CD4-positive, CD25-positive, alpha-beta regulatory T cell (primary cell): Measurements from ENCODE around the gene SCT. TPM values are rescaled to one million over a fixed set of nuclear protein-coding genes. Genes with fewer than 3 reads are reported as not detected.

Source experiments
- ATAC-seq, 2 donors: fragments of 150-1000 bp; cut with Tn5 transposase; one replicate each; pipeline ENCODE4 v1.10.0; 2021; ENCODE audit warnings: low read depth in 2 of 2, moderate number of reproducible peaks in 2 of 2, moderate library complexity in 1 of 2
- DNase-seq, 3 donors: peaks; one replicate each; pipeline versions ENCODE4 v3.0.0 to v3.0.0-alpha.2; 2012 to 2022; ENCODE audit warnings: mixed read lengths in 1 of 3
- H3K27ac ChIP-seq: one replicate; pipeline ENCODE4 v1.7.0; 2013; ENCODE audit warnings: mild to moderate bottlenecking, low read length; ENCODE audit not compliant: insufficient read depth, poor library complexity, severe bottlenecking
- H3K27me3 ChIP-seq: one replicate; pipeline ENCODE4 v1.7.0; 2013; ENCODE audit warnings: low read length; ENCODE audit not compliant: control insufficient read depth, insufficient read depth
- H3K36me3 ChIP-seq: one replicate; pipeline ENCODE4 v1.7.0; 2013; ENCODE audit warnings: mild to moderate bottlenecking, low read length, moderate library complexity; ENCODE audit not compliant: control insufficient read depth, insufficient read depth
- H3K4me1 ChIP-seq: 2 replicates; pipeline ENCODE4 v1.7.0; 2013; ENCODE audit warnings: mild to moderate bottlenecking, low read length; ENCODE audit not compliant: insufficient read depth, control insufficient read depth, poor library complexity, severe bottlenecking
- H3K4me3 ChIP-seq: one replicate; pipeline ENCODE4 v1.7.0; 2013; ENCODE audit warnings: low read depth, mild to moderate bottlenecking, low read length, moderate library complexity
- H3K9me3 ChIP-seq, 2 experiments: 1 replicate in 1 of 2; 2 replicates in 1 of 2; pipeline ENCODE4 v1.7.0; 2013; ENCODE audit warnings: low read length in 2 of 2, mild to moderate bottlenecking in 1 of 2, moderate library complexity in 1 of 2; ENCODE audit not compliant: control insufficient read depth in 2 of 2
- H3K27ac Mint-ChIP-seq, 3 donors: one replicate each; pipeline ENCODE4 v1.8.0; 2020 to 2022; ENCODE audit warnings: mild to moderate bottlenecking in 3 of 3, mixed read lengths in 3 of 3, moderate library complexity in 2 of 3
- H3K27me3 Mint-ChIP-seq: one replicate; pipeline ENCODE4 v1.8.0; 2022; ENCODE audit warnings: mild to moderate bottlenecking, mixed read lengths
- H3K36me3 Mint-ChIP-seq: one replicate; pipeline ENCODE4 v1.8.0; 2020; ENCODE audit warnings: mixed read lengths
- H3K4me1 Mint-ChIP-seq, 4 donors: one replicate each; pipeline ENCODE4 v1.8.0; 2020 to 2022; ENCODE audit warnings: mixed read lengths in 4 of 4, mild to moderate bottlenecking in 1 of 4
- H3K4me3 Mint-ChIP-seq, 4 donors: one replicate each; pipeline ENCODE4 v1.8.0; 2020 to 2022; ENCODE audit warnings: mild to moderate bottlenecking in 4 of 4, mixed read lengths in 4 of 4, moderate library complexity in 3 of 4
- H3K9me3 Mint-ChIP-seq, 7 donors: one replicate each; pipeline ENCODE4 v1.8.0; 2020 to 2022; ENCODE audit warnings: mixed read lengths in 7 of 7, mild to moderate bottlenecking in 3 of 7, moderate library complexity in 2 of 7
- polyA plus RNA-seq, 4 donors: library from polyadenylated mRNA; unstranded; fragments of 300-500 nt; fragmentation: Illumina TruSeq; gene quantifications; one replicate each; pipeline ENCODE4 v1.2.3, GENCODE V29; 2021
- total RNA-seq: library from RNA; stranded (reverse); gene quantifications from one replicate; pipeline ENCODE4 v1.2.3, GENCODE V29; 2022

The SCT gene
- total and polyA plus RNA-seq, 5 donors from 2014 or later: not detected

DNA sequence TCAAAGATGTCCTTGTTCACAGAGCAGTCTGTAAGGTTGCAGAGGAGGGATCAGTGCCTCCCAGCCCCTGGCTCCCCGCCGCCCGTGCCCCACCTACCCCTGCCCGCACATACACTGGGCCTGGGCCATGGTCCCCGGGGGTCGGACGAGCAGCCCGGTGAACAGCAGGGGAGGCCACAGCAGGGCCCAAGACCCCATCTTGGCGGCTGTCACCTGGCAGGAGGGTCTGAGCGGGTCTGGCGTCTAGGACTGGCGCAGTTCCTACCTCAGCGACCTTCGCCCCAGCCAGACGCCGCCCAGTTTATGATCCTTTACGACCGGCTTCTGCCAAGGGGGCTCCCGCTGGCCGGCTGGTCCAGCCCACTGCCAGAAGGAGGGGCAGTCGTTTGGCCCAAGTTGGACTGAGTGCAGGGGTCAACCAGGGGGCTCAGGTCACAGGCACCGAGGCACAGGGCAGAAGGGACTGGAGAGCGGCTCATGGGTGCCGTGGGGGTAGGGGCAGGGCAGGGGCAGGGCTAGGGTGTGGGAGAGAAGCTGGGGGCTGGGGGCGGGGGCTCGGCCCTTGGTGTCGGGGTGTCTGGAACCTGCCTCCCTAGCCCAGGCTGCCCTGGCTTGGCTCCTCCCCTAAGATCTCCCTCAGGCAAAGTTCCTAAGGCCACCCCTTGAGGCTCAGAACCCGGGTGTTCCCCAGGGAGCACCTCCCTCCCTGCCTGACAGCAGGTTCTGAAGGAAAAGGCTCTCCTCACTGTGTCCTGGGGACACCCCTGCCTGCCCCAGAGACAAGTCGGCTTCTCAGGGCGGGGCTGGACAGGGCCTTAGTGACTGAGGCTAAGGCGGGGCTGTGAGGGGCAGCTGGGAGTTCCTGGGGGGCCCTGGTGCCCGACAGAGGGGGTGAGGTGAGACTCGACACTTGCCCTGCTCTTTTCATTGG lies 2.0 kb downstream of the SCT start, which contains the start of gene CDHR5:
TSS of gene CDHR5 (minus strand) at position 251 of the 931 bp plus-strand sequence. CDS start at position 198, 53 bp downstream.
- Mint-ChIP-seq H3K27ac (peak within 1 kb of the TSS in 1 of 3 donors; percentile 87), H3K27me3 (peaks cover 23% of the 10 kb centered on the region), H3K4me1 (peaks cover 9 to 20% (median 12%) of the 10 kb centered on the region in 4 donors), H3K9me3 (peaks cover 0 to 2% (median 0%) of the 10 kb centered on the region in 7 donors), H3K4me3 (peak within 1 kb of the TSS in 1 of 4 donors; percentile 38), H3K36me3 (peaks cover 3% of the 10 kb centered on the region)
- Histone ChIP-seq H3K4me3 (no peak within 1 kb of the TSS), H3K27ac (no peak within 1 kb of the TSS), H3K9me3 (no peaks in the 10 kb centered on the region), H3K4me1 (peaks cover 10% of the 10 kb centered on the region), H3K27me3 (no peaks in the 10 kb centered on the region), H3K36me3 (no peaks in the 10 kb centered on the region)
- DNase-seq: no peak
- ATAC-seq: no peak

DNA sequence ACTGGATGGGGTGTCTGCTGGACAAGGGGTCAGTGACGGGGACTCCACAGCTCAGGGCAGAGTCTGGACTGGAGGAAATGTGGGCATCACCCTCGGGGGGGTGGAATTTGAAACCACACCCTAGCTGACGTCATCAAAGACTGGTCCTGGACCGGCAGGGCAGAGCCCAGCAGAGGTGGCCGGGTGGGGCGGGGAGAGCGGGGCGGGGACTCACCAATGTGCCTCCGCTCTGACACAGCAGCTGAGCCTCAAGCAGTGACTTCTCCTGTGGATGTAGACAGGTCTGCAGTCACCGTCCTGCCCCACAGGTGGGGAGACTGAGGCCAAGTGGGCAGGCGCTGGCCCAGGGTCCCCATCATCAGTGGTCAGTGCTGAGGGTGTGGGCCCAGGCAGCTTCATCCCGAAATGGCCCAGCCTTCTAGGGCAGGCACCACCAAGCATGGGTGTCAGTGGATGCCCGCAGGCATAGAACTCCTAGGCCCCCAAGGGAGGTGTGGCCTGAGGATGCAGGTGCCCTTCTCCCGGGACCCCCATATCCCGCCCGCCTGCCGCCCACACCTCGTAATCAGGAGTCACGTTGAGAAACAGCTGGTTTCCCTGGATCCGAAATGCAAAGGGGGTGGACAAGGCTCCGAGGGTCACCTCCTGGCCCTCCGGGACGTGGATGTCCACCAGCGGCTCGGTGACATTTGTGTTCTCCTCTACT lies 2.8 kb downstream of the SCT start:
- H3K9me3 Mint-ChIP-seq: peaks cover 0 to 2% (median 0%) of the 10 kb centered on the region in 7 donors
- Histone ChIP-seq H3K4me1 (peaks cover 10% of the 10 kb centered on the region), H3K36me3 (no peaks in the 10 kb centered on the region), H3K4me3 (no peak overlapping the region), H3K27me3 (no peaks in the 10 kb centered on the region), H3K27ac (no peak overlapping the region), H3K9me3 (no peaks in the 10 kb centered on the region)
- H3K4me1 Mint-ChIP-seq: peaks cover 5 to 14% (median 9%) of the 10 kb centered on the region in 4 donors
- H3K27ac Mint-ChIP-seq: peak overlapping the region in 1 of 3 donors; percentile 87
- peak overlapping the region in 1 of 4 donors; percentile 38 for H3K4me3 Mint-ChIP-seq
- peaks cover 3% of the 10 kb centered on the region for H3K36me3 Mint-ChIP-seq
- DNase-seq (no peak), ATAC-seq (no peak)
- H3K27me3 Mint-ChIP-seq: peaks cover 15% of the 10 kb centered on the region

DNA sequence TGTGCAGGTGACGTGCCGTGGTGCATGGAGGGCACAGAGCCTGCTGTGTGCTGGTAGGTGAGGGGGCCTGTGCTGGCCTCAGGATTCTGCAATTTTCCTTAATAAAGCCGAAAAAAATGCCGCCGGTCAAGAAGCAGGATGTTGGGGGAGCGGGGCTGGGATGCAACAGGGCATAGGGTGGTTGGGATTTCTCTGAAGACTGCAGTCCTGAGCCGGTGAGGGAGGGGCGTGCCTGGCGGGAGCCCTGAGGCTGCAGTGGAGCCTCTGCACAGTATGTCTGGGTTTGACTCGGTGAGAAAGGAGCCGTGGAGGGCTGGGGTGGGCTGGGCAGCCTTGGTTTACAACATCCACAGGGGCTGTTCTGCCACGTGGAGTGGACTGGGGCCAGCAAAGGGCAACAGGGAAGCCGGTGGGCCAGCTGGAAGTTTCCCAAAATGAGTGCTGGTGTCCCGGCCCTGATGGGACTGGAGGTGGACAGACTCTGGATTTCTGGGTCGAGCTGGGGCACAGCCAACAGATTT lies 3.6 kb downstream of the SCT start:
- peak overlapping the region in 2 of 4 donors; percentile 43 to 53 for H3K4me3 Mint-ChIP-seq
- H3K4me3 ChIP-seq: no peak overlapping the region
- peaks cover 2% of the 10 kb centered on the region for H3K36me3 Mint-ChIP-seq
- no peaks in the 10 kb centered on the region for H3K27me3 ChIP-seq
- H3K4me1 ChIP-seq: peaks cover 3% of the 10 kb centered on the region
- DNase-seq (no peak), ATAC-seq (no peak)
- H3K27ac ChIP-seq: no peak overlapping the region
- H3K9me3 ChIP-seq: no peaks in the 10 kb centered on the region
- no peak overlapping the region for H3K27ac Mint-ChIP-seq
- H3K27me3 Mint-ChIP-seq: peaks cover 8% of the 10 kb centered on the region
- peaks cover 0 to 8% (median 3%) of the 10 kb centered on the region in 4 donors for H3K4me1 Mint-ChIP-seq
- no peaks in the 10 kb centered on the region for H3K36me3 ChIP-seq
- H3K9me3 Mint-ChIP-seq: peaks cover 0 to 2% (median 0%) of the 10 kb centered on the region in 7 donors

DNA sequence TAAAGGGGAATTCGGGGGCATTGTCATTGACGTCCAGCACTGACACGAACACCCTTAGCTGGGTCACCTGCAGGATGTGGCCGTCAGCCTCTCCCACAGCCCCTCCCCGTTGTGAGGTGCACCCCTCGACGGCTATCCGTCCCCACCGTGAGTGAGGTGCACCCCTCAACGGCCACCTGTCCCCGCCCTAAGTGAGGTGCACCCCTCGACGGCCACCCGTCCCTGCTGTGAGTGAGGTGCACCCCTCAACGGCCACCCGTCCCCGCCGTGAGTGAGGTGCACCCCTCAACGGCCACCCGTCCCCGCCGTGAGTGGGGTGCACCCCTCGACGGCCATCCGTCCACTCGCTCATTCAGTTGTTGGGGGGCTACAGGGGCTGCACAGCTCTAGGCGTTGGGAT lies 5.1 kb downstream of the SCT start:
- no peak overlapping the region for H3K27ac ChIP-seq
- no peak for DNase-seq
- H3K4me3 Mint-ChIP-seq: peak overlapping the region in 2 of 4 donors; percentile 56 to 73

DNA sequence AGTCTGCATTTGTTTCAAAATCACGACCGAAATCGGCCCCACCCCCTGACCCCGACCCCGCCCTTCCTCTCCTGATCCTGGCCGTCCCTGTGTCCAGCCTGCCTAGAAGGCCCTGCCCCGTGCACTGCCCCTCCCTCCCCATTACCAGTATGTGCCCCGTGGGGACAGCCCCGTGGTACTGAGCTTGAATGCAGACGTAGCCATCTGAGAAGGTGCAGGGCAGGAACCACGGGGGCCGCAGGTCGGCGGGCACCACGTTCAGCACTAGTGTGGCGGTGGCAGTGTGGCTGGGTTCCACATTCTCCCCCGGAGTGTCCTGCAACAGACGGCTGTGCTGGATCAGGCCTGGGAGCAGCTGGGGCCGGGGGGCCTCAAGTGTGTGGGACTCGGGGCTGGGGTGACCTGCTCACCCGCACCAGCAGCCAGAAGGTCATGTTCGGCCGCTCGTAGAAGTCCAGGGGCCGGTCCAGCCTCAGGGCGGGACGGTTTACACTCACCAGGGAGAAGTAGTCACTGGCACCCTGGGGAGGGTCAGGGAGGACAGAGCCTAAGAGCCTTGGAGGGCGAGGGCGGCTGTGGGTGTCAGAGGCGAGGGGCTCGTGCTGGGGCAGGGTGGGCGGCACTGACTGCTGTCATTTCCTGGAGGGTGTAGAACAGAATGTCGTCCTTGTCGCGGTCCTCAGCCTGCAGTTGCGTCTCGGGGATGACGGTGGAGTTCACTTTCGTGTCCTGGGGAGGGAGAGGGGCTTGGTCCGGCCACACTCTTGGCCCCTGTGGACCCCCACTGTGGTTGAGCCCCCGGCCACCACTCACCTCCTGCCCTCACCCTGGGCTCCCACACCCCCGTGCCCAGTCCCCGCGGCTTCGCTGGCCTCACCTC lies 5.8 kb downstream of the SCT start:
- Histone ChIP-seq H3K27ac (no peak overlapping the region), H3K36me3 (no peaks in the 10 kb centered on the region), H3K4me3 (no peak overlapping the region), H3K9me3 (no peaks in the 10 kb centered on the region), H3K27me3 (no peaks in the 10 kb centered on the region), H3K4me1 (peaks cover 5% of the 10 kb centered on the region)
- DNase-seq (no peak), ATAC-seq (no peak)
- H3K27me3 Mint-ChIP-seq: no peaks in the 10 kb centered on the region
- no peak overlapping the region for H3K4me3 Mint-ChIP-seq
- H3K27ac Mint-ChIP-seq: no peak overlapping the region
- H3K9me3 Mint-ChIP-seq: no peaks in the 10 kb centered on the region
- no peaks in the 10 kb centered on the region for H3K36me3 Mint-ChIP-seq
- peaks cover 0 to 2% (median under 1%) of the 10 kb centered on the region in 4 donors for H3K4me1 Mint-ChIP-seq

More for the DNA sequence above, 5.1 kb downstream of the SCT start:
- no peaks in the 10 kb centered on the region for H3K9me3 Mint-ChIP-seq
- H3K36me3 ChIP-seq: no peaks in the 10 kb centered on the region
- no peak for ATAC-seq
- H3K27me3 ChIP-seq: no peaks in the 10 kb centered on the region
- no peaks in the 10 kb centered on the region for H3K36me3 Mint-ChIP-seq
- H3K9me3 ChIP-seq: no peaks in the 10 kb centered on the region
- no peaks in the 10 kb centered on the region for H3K27me3 Mint-ChIP-seq
- no peaks in the 10 kb centered on the region for H3K4me1 Mint-ChIP-seq
- no peak overlapping the region for H3K4me3 ChIP-seq
- H3K27ac Mint-ChIP-seq: no peak overlapping the region
- H3K4me1 ChIP-seq: peaks cover 3% of the 10 kb centered on the region

DNA sequence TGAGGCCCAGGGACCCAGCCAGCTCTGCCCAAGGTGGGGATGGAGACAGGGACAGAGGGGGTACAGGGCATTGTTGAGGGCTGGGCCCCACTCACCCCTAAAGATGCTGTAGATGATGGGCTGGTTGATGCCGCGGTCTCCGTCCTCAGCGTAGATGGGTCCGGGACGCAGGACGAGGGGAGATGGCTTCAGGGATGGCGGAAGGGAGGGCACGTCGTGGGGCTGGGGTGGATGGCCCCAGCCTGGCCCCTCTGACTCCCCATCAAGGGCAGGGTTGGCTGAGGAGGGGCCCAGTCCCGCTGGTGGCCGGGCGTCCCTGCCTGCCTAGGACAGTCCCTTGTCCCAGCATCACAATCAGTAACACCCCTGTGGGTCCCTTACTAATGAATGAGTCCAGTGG lies 6.8 kb downstream of the SCT start:
- Mint-ChIP-seq H3K27ac (peak overlapping the region in 1 of 3 donors; percentile 52), H3K27me3 (no peaks in the 10 kb centered on the region), H3K36me3 (no peaks in the 10 kb centered on the region), H3K9me3 (no peaks in the 10 kb centered on the region), H3K4me1 (peaks cover 0 to 8% (median 3%) of the 10 kb centered on the region in 4 donors), H3K4me3 (no peak overlapping the region)
- no peaks in the 10 kb centered on the region for H3K9me3 ChIP-seq
- peaks cover 8% of the 10 kb centered on the region for H3K4me1 ChIP-seq
- no peak for ATAC-seq
- no peak for DNase-seq
- H3K36me3 ChIP-seq: no peaks in the 10 kb centered on the region
- H3K27ac ChIP-seq: no peak overlapping the region
- H3K27me3 ChIP-seq: no peaks in the 10 kb centered on the region
- no peak overlapping the region for H3K4me3 ChIP-seq

DNA sequence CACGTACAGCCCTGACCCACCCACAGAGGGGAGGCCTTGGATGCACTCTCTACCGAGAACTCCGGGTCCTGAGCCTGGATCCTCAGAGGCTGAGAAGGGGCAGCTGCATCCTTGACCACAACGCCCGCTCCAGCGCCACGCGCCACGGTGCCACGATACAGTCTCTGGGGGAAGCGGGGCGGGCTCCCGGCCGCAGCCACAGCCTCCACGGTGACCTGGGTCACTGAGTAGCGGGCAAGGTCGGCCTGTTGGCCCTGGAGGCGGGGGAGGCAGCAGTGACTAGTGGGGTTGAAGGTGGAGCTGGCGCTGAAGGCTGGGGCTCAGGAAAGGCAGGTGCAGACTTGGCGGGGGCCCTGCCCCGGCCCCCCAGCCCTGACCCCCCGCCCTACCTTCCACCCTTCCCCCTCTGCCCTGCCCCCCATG lies 7.3 kb downstream of the SCT start:
- DNase-seq: no peak
- Histone ChIP-seq H3K27ac (no peak overlapping the region), H3K27me3 (no peaks in the 10 kb centered on the region), H3K36me3 (no peaks in the 10 kb centered on the region), H3K4me1 (peaks cover 14% of the 10 kb centered on the region), H3K9me3 (no peaks in the 10 kb centered on the region), H3K4me3 (no peak overlapping the region)
- Mint-ChIP-seq H3K27ac (no peak overlapping the region), H3K27me3 (no peaks in the 10 kb centered on the region), H3K9me3 (no peaks in the 10 kb centered on the region), H3K36me3 (no peaks in the 10 kb centered on the region), H3K4me1 (peaks cover 0 to 9% (median 3%) of the 10 kb centered on the region in 4 donors), H3K4me3 (no peak overlapping the region)
- ATAC-seq: no peak
